Measurements from ENCODE around the gene GRXCR1. TPM values are rescaled to one million over a fixed set of nuclear protein-coding genes. Genes with fewer than 3 reads are reported as not detected.

GRXCR1 gene
- total RNA-seq, 1 donor from 2014 or later, result not detected

GRCh38 chr4:42904986-42905385 is 12.5 kb downstream of the GRXCR1 start:
- DNase-seq (ENCODE audit: low read depth), result no peak
- Mint-ChIP-seq H3K4me1 (ENCODE audit: low read depth, unreplicated experiment) (no peaks in the 10 kb centered on the region), H3K27ac (ENCODE audit: unreplicated experiment) (no peak overlapping the region), H3K4me3 (ENCODE audit: unreplicated experiment) (no peak overlapping the region), H3K9me3 (ENCODE audit: unreplicated experiment) (peaks cover 6% of the 10 kb centered on the region), H3K27me3 (ENCODE audit: low read depth, unreplicated experiment) (peaks cover 3% of the 10 kb centered on the region), H3K36me3 (ENCODE audit: low read depth, unreplicated experiment) (peaks cover 2% of the 10 kb centered on the region)
- H3K79me2 ChIP-seq (ENCODE audit: insufficient read depth, low read length), result no peaks in the 10 kb centered on the region
- no peaks in the 10 kb centered on the region for H3K4me1 ChIP-seq (ENCODE audit: insufficient read depth, low read length)
- H3K27me3 ChIP-seq (ENCODE audit: insufficient read depth, low read length), result no peaks in the 10 kb centered on the region
- H3K36me3 ChIP-seq (ENCODE audit: insufficient read depth, low read length), result no peaks in the 10 kb centered on the region
- H4K20me1 ChIP-seq (ENCODE audit: insufficient read depth, low read length), result no peaks in the 10 kb centered on the region
- FAIRE-seq, result no peak
- no peak overlapping the region for H2AFZ ChIP-seq (ENCODE audit: low read depth, low read length)
- no peak overlapping the region for H3K4me2 ChIP-seq (ENCODE audit: low read length)
- TF ChIP-seq EZH2 (IDR thresholded peaks at IDR 0.05; ENCODE audit: insufficient read depth, low read length) (no peak), CTCF (IDR thresholded peaks at IDR 0.05; ENCODE audit: insufficient read depth, low read depth, low read length) (no peak)
- no peak overlapping the region for H3K4me3 ChIP-seq (ENCODE audit: insufficient read depth, low read depth, low read length)
- H3K9me3 ChIP-seq (ENCODE audit: insufficient read depth, low read depth, low read length), result no peaks in the 10 kb centered on the region
- no peak overlapping the region for H3K27ac ChIP-seq (ENCODE audit: low read depth, low read length)
- no peak overlapping the region for H3K9ac ChIP-seq (ENCODE audit: low read length)

GRCh38 chr4:42905591-42905990 is 13.1 kb downstream of the GRXCR1 start:
- Histone ChIP-seq H3K9ac (ENCODE audit: low read length) (no peak overlapping the region), H3K79me2 (ENCODE audit: insufficient read depth, low read length) (no peaks in the 10 kb centered on the region), H4K20me1 (ENCODE audit: insufficient read depth, low read length) (no peaks in the 10 kb centered on the region), H3K4me1 (ENCODE audit: insufficient read depth, low read length) (no peaks in the 10 kb centered on the region), H3K36me3 (ENCODE audit: insufficient read depth, low read length) (no peaks in the 10 kb centered on the region), H3K4me2 (ENCODE audit: low read length) (no peak overlapping the region), H3K27ac (ENCODE audit: low read depth, low read length) (no peak overlapping the region), H3K27me3 (ENCODE audit: insufficient read depth, low read length) (no peaks in the 10 kb centered on the region), H2AFZ (ENCODE audit: low read depth, low read length) (no peak overlapping the region), H3K4me3 (ENCODE audit: insufficient read depth, low read depth, low read length) (no peak overlapping the region), H3K9me3 (ENCODE audit: insufficient read depth, low read depth, low read length) (no peaks in the 10 kb centered on the region)
- peaks cover 2% of the 10 kb centered on the region for H3K27me3 Mint-ChIP-seq (ENCODE audit: low read depth, unreplicated experiment)
- no peak overlapping the region for H3K4me3 Mint-ChIP-seq (ENCODE audit: unreplicated experiment)
- no peak for TF ChIP-seq CTCF (IDR thresholded peaks at IDR 0.05; ENCODE audit: insufficient read depth, low read depth, low read length)
- TF ChIP-seq EZH2 (IDR thresholded peaks at IDR 0.05; ENCODE audit: insufficient read depth, low read length), result no peak
- FAIRE-seq, result no peak
- no peak for DNase-seq (ENCODE audit: low read depth)
- peaks cover under 1% of the 10 kb centered on the region for H3K36me3 Mint-ChIP-seq (ENCODE audit: low read depth, unreplicated experiment)
- no peak overlapping the region for H3K27ac Mint-ChIP-seq (ENCODE audit: unreplicated experiment)
- no peaks in the 10 kb centered on the region for H3K4me1 Mint-ChIP-seq (ENCODE audit: low read depth, unreplicated experiment)
- H3K9me3 Mint-ChIP-seq (ENCODE audit: unreplicated experiment), result peaks cover 4% of the 10 kb centered on the region

- Histone ChIP-seq H2AFZ (ENCODE audit: low read depth, low read length) (no peak overlapping the region), H3K36me3 (ENCODE audit: insufficient read depth, low read length) (no peaks in the 10 kb centered on the region), H3K4me1 (ENCODE audit: insufficient read depth, low read length) (no peaks in the 10 kb centered on the region), H3K79me2 (ENCODE audit: insufficient read depth, low read length) (no peaks in the 10 kb centered on the region), H3K27me3 (ENCODE audit: insufficient read depth, low read length) (no peaks in the 10 kb centered on the region), H3K9me3 (ENCODE audit: insufficient read depth, low read depth, low read length) (no peaks in the 10 kb centered on the region), H4K20me1 (ENCODE audit: insufficient read depth, low read length) (no peaks in the 10 kb centered on the region), H3K9ac (ENCODE audit: low read length) (no peak overlapping the region), H3K4me2 (ENCODE audit: low read length) (no peak overlapping the region), H3K4me3 (ENCODE audit: insufficient read depth, low read depth, low read length) (no peak overlapping the region), H3K27ac (ENCODE audit: low read depth, low read length) (no peak overlapping the region)
- Mint-ChIP-seq H3K27me3 (ENCODE audit: low read depth, unreplicated experiment) (no peaks in the 10 kb centered on the region), H3K4me1 (ENCODE audit: low read depth, unreplicated experiment) (no peaks in the 10 kb centered on the region), H3K4me3 (ENCODE audit: unreplicated experiment) (no peak overlapping the region), H3K9me3 (ENCODE audit: unreplicated experiment) (no peaks in the 10 kb centered on the region), H3K36me3 (ENCODE audit: low read depth, unreplicated experiment) (no peaks in the 10 kb centered on the region), H3K27ac (ENCODE audit: unreplicated experiment) (no peak overlapping the region)
- no peak for TF ChIP-seq CTCF (IDR thresholded peaks at IDR 0.05; ENCODE audit: insufficient read depth, low read depth, low read length)
- TF ChIP-seq EZH2 (IDR thresholded peaks at IDR 0.05; ENCODE audit: insufficient read depth, low read length), result no peak
- no peak for FAIRE-seq
- no peak for DNase-seq (ENCODE audit: low read depth)
Measured at GRCh38 chr4:42906341-42906740, 13.8 kb downstream of the GRXCR1 start.
